Neuronal stem cell (in vitro differentiated cells): ENCODE data around the gene MTFR1L. TPM values are rescaled to one million over a fixed set of nuclear protein-coding genes. Genes with fewer than 3 reads are reported as not detected.

ENCODE experiments used
- DNase-seq: peaks from one replicate; pipeline ENCODE4 v3.0.0-alpha.2; 2013; ENCODE audit warnings: low spot score
- H2AFZ ChIP-seq: one replicate; pipeline ENCODE4 v1.6.1; 2013; ENCODE audit warnings: mild to moderate bottlenecking, low read length, inconsistent platforms
- H2AK5ac ChIP-seq: 2 replicates; pipeline ENCODE4 v1.6.1; 2013; ENCODE audit warnings: low read depth, mild to moderate bottlenecking, inconsistent platforms, low read length, moderate library complexity, mixed read lengths
- H2BK120ac ChIP-seq: 2 replicates; pipeline ENCODE4 v1.6.1; 2013; ENCODE audit warnings: low read depth, mild to moderate bottlenecking, inconsistent platforms, low read length, moderate library complexity, mixed read lengths
- H2BK12ac ChIP-seq: one replicate; pipeline ENCODE4 v1.6.1; 2013; ENCODE audit warnings: low read length, inconsistent platforms
- H2BK15ac ChIP-seq: 2 replicates; pipeline ENCODE4 v1.6.1; 2013; ENCODE audit warnings: mild to moderate bottlenecking, low read length, inconsistent platforms, mixed read lengths
- H2BK5ac ChIP-seq: one replicate; pipeline ENCODE4 v1.6.1; 2013; ENCODE audit warnings: inconsistent platforms, mild to moderate bottlenecking, low read length, moderate library complexity
- H3K14ac ChIP-seq: one replicate; pipeline ENCODE4 v1.6.1; 2013; ENCODE audit warnings: low read length, inconsistent platforms
- H3K18ac ChIP-seq: 2 replicates; pipeline ENCODE4 v1.6.1; 2013; ENCODE audit warnings: low read length, inconsistent platforms
- H3K23ac ChIP-seq: 2 replicates; pipeline ENCODE4 v1.6.1; 2013; ENCODE audit warnings: low read depth, mild to moderate bottlenecking, mixed read lengths, low read length, inconsistent platforms; ENCODE audit not compliant: poor library complexity
- H3K27ac ChIP-seq: replicated peaks from 3 replicates; pipeline ENCODE4 v1.5.1; 2013; ENCODE audit warnings: low read length, inconsistent platforms
- H3K27me3 ChIP-seq, 3 experiments: 2 replicates each; pipeline ENCODE4 v1.6.1; 2013; ENCODE audit warnings: low read length in 3 of 3, mild to moderate bottlenecking in 2 of 3, inconsistent platforms in 1 of 3, low read depth in 1 of 3, mixed read lengths in 1 of 3, moderate library complexity in 1 of 3; ENCODE audit not compliant: control insufficient read depth in 3 of 3, insufficient read depth in 3 of 3
- H3K36me3 ChIP-seq, 2 donors: replicated peaks in 1 of 2; 2 replicates each; pipeline ENCODE4 v1.6.1; 2013; ENCODE audit warnings: low read length in 2 of 2; ENCODE audit not compliant: control insufficient read depth in 2 of 2, insufficient read depth in 2 of 2
- H3K4ac ChIP-seq: 2 replicates; pipeline ENCODE4 v1.6.1; 2013; ENCODE audit warnings: inconsistent platforms, mild to moderate bottlenecking, low read length, moderate library complexity
- H3K4me1 ChIP-seq, 2 donors: 1 replicate in 1 of 2; 2 replicates in 1 of 2; pipeline ENCODE4 v1.6.1; 2013; ENCODE audit warnings: low read length in 2 of 2, low read depth in 1 of 2; ENCODE audit not compliant: control insufficient read depth in 2 of 2, insufficient read depth in 1 of 2
- H3K4me2 ChIP-seq: one replicate; pipeline ENCODE4 v1.6.1; 2013; ENCODE audit warnings: mild to moderate bottlenecking, low read length, inconsistent platforms; ENCODE audit not compliant: insufficient read depth, poor library complexity, severe bottlenecking
- H3K4me3 ChIP-seq, 2 donors: 2 replicates each; pipeline ENCODE4 v1.5.1; 2013; ENCODE audit warnings: low read length in 2 of 2, mild to moderate bottlenecking in 2 of 2, inconsistent platforms in 1 of 2, moderate library complexity in 1 of 2
- H3K79me1 ChIP-seq: one replicate; pipeline ENCODE4 v1.6.1; 2013; ENCODE audit warnings: low read depth, mild to moderate bottlenecking, inconsistent platforms, low read length, moderate library complexity
- H3K9ac ChIP-seq: one replicate; pipeline ENCODE4 v1.6.1; 2013; ENCODE audit warnings: mild to moderate bottlenecking, low read depth, low read length, inconsistent platforms; ENCODE audit not compliant: poor library complexity
- H3K9me3 ChIP-seq, 2 donors: replicated peaks in 1 of 2; 2 replicates each; pipeline versions ENCODE3 to v1.6.1; 2013; ENCODE audit warnings: low read length in 2 of 2, mild to moderate bottlenecking in 2 of 2, inconsistent platforms in 1 of 2, low read depth in 1 of 2, mixed read lengths in 1 of 2, moderate library complexity in 1 of 2; ENCODE audit not compliant: control insufficient read depth in 2 of 2, insufficient read depth in 1 of 2
- H4K8ac ChIP-seq: one replicate; pipeline ENCODE4 v1.6.1; 2013; ENCODE audit warnings: low read depth, mild to moderate bottlenecking, inconsistent platforms, low read length, moderate library complexity
- H4K91ac ChIP-seq: one replicate; pipeline ENCODE4 v1.6.1; 2013; ENCODE audit warnings: low read length, low read depth, mild to moderate bottlenecking, inconsistent platforms; ENCODE audit not compliant: poor library complexity
- WGBS, 2 donors: extraction: QIAGEN DNeasy Blood & Tissue Kit; methylation state at CpG; one replicate each; pipeline ENCODE4 v1.1.7; 2013; ENCODE audit warnings: missing lambda C conversion rate in 2 of 2, mixed read lengths in 1 of 2; ENCODE audit not compliant: insufficient read length in 2 of 2, insufficient replicate concordance in 1 of 2; ENCODE audit errors: extremely low coverage in 2 of 2; 5-methylcytosine and 5-hydroxymethylcytosine counted together
- small RNA-seq: library from polyadenylated mRNA; stranded (forward); fragments of <200 nt; extraction: miRNeasy Mini kit (QIAGEN cat#:217004); gene quantifications from one replicate; pipeline ENCODE3, GENCODE V24; 2013; ENCODE audit not compliant: insufficient read depth

The MTFR1L gene

GRCh38 chr1:25879675-25880074, 59.9 kb downstream of the MTFR1L start:
- peak overlapping the region; percentile 58 for H3K23ac ChIP-seq
- H4K91ac ChIP-seq = no peak overlapping the region
- H2BK120ac ChIP-seq = no peak overlapping the region
- no peak overlapping the region for H3K27ac ChIP-seq
- no peak overlapping the region for H3K4me3 ChIP-seq
- no peaks in the 10 kb centered on the region for H3K9me3 ChIP-seq
- peaks cover 0 to 9% (median 0%) of the 10 kb centered on the region in 3 experiments for H3K27me3 ChIP-seq
- H3K9ac ChIP-seq = no peak overlapping the region
- H3K14ac ChIP-seq = no peak overlapping the region
- no peak overlapping the region for H2BK5ac ChIP-seq
- H3K4me1 ChIP-seq = peaks cover 5 to 6% of the 10 kb centered on the region in 2 donors
- peak overlapping the region; percentile 45 for H3K18ac ChIP-seq
- H4K8ac ChIP-seq = no peak overlapping the region
- peaks cover 0 to 8% of the 10 kb centered on the region in 2 donors for H3K36me3 ChIP-seq
- no peak overlapping the region for H3K4me2 ChIP-seq
- no CpG with 5 or more reads among the region's 2 CpGs for WGBS, 2 donors
- peak overlapping the region; percentile 6 for H2BK15ac ChIP-seq
- no peak for DNase-seq
- H3K79me1 ChIP-seq = no peaks in the 10 kb centered on the region
- peak overlapping the region; percentile 73 for H2AK5ac ChIP-seq
- H2AFZ ChIP-seq = no peak overlapping the region
- no peak overlapping the region for H3K4ac ChIP-seq
- no peak overlapping the region for H2BK12ac ChIP-seq

DNA sequence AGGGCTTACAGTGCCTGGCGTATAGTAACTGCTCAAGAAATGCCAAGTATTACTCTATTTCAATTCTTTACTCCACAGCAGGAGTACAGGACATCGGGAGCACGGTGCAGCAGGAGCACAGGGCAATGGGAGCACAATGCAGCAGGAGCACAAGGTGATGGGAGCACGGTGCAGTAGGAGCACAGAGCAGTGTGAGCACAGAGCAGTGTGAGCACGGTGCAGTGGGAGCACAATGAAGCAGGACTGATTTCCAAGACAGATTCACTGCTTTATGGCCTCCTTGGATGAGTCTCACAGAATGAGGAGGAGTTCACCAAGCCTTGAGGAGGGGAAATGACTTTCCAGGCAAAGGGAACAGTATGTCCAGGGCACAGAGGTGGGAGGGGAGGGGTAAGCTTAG, 60.8 kb downstream of the MTFR1L start:
- H2BK5ac ChIP-seq = peak overlapping the region; percentile 2
- H3K4me1 ChIP-seq = peaks cover 0 to 4% of the 10 kb centered on the region in 2 donors
- peaks cover 4 to 16% of the 10 kb centered on the region in 2 donors for H3K36me3 ChIP-seq
- H3K4ac ChIP-seq = no peak overlapping the region
- H3K14ac ChIP-seq = no peak overlapping the region
- H3K9me3 ChIP-seq = no peaks in the 10 kb centered on the region
- H4K91ac ChIP-seq = no peak overlapping the region
- no peak overlapping the region for H3K4me2 ChIP-seq
- H2AFZ ChIP-seq = no peak overlapping the region
- DNase-seq = no peak
- no peak overlapping the region for H3K27ac ChIP-seq
- no peak overlapping the region for H3K18ac ChIP-seq
- no peak overlapping the region for H2AK5ac ChIP-seq
- no peak overlapping the region for H3K4me3 ChIP-seq
- H3K27me3 ChIP-seq = peaks cover 0 to 9% (median 0%) of the 10 kb centered on the region in 3 experiments
- H2BK12ac ChIP-seq = no peak overlapping the region
- no peak overlapping the region for H4K8ac ChIP-seq
- no CpG with 5 or more reads among the region's 5 CpGs for WGBS, 2 donors
- no peak overlapping the region for H3K9ac ChIP-seq
- no peak overlapping the region for H3K23ac ChIP-seq
- no peak overlapping the region for H2BK120ac ChIP-seq
- no peak overlapping the region for H2BK15ac ChIP-seq
- H3K79me1 ChIP-seq = no peaks in the 10 kb centered on the region

GRCh38 chr1:25881266-25881665, 61.5 kb downstream of the MTFR1L start:
- Histone ChIP-seq H3K9me3 (no peaks in the 10 kb centered on the region), H3K27ac (no peak overlapping the region), H3K4me2 (no peak overlapping the region), H3K14ac (no peak overlapping the region), H2BK15ac (no peak overlapping the region), H3K4me1 (peaks cover 0 to under 1% of the 10 kb centered on the region in 2 donors), H4K8ac (no peak overlapping the region), H2AK5ac (peak overlapping the region; percentile 71), H3K18ac (no peak overlapping the region), H3K36me3 (peaks cover 4 to 21% of the 10 kb centered on the region in 2 donors), H3K23ac (peak overlapping the region; percentile 17), H3K4me3 (no peak overlapping the region), H2BK5ac (peak overlapping the region; percentile 2), H2BK12ac (no peak overlapping the region), H3K79me1 (no peaks in the 10 kb centered on the region), H3K4ac (no peak overlapping the region), H3K27me3 (peaks cover 0 to 6% (median 0%) of the 10 kb centered on the region in 3 experiments), H4K91ac (no peak overlapping the region), H2AFZ (no peak overlapping the region), H3K9ac (no peak overlapping the region), H2BK120ac (no peak overlapping the region)
- DNase-seq = no peak
- WGBS, 2 donors = no CpG with 5 or more reads among the region's 11 CpGs

Small RNAs within 50 kb of the gene (small RNA-seq; reads per million reads assigned to genes)
- gene RF00019 = not detected
